Transverse colon (tissue), 3 donors: ENCODE measurements around the gene SEMA4G.

ENCODE experiments used
- CTCF ChIP-seq, 5 experiments: fragments of 200-600 bp in 3 of 5; fragments of 450-650 bp in 2 of 5; sonication (generic) in 3 of 5; IDR thresholded peaks; 1 replicate in 2 of 5; 2 replicates in 3 of 5; pipeline ENCODE4 v1.5.1; 2016 to 2017; ENCODE audit warnings: antibody characterized with exemption in 5 of 5, inconsistent platforms in 3 of 5, mild to moderate bottlenecking in 2 of 5, moderate library complexity in 1 of 5
- POLR2A ChIP-seq: fragments of 450-650 bp; IDR thresholded peaks from one replicate; pipeline ENCODE4 v1.6.1; 2016; ENCODE audit warnings: antibody characterized with exemption, mild to moderate bottlenecking, moderate library complexity

- TF ChIP-seq CTCF (IDR thresholded peaks at IDR 0.05) (no peak), POLR2A (no peak)
Observed at GRCh38 chr10:101018118-101018599, 48.9 kb downstream of the SEMA4G start.
